SK-N-SH treated with all-trans-retinoic acid at 6 μM for 48 hours (cell line): ENCODE data around the gene FICD.

ENCODE experiments used
- ATAC-seq: fragments of 200-7000 bp; cut with Tn5 transposase; 3 replicates; pipeline ENCODE4 v1.9.1; 2020; ENCODE audit warnings: mild to moderate bottlenecking, moderate library complexity
- BACH2 ChIP-seq: fragments of 250-450 bp; sonication (Bioruptor Pico); IDR thresholded peaks from 2 replicates; pipeline ENCODE4 v1.9.0; 2021; ENCODE audit warnings: mild to moderate bottlenecking, borderline replicate concordance
- ESRRG ChIP-seq: fragments of 250-450 bp; sonication (Bioruptor Pico); IDR thresholded peaks from 2 replicates; pipeline ENCODE4 v1.6.1; 2021; ENCODE audit warnings: mild to moderate bottlenecking
- ISL1 ChIP-seq: fragments of 250-450 bp; sonication (Bioruptor Pico); IDR thresholded peaks from 2 replicates; pipeline ENCODE4 v2.1.2; 2022; ENCODE audit warnings: mild to moderate bottlenecking, moderate library complexity
- SNAI2 ChIP-seq: fragments of 250-450 bp; sonication (Bioruptor Pico); IDR thresholded peaks from 2 replicates; pipeline ENCODE4 v1.5.0; 2020; ENCODE audit warnings: mild to moderate bottlenecking, moderate library complexity
- TCF4 ChIP-seq: fragments of 250-450 bp; sonication (Bioruptor Pico); IDR thresholded peaks from 2 replicates; pipeline ENCODE4 v1.8.0; 2021; ENCODE audit warnings: mild to moderate bottlenecking, moderate library complexity, borderline replicate concordance
- TOX ChIP-seq: fragments of 250-450 bp; sonication (Bioruptor Pico); IDR thresholded peaks from 2 replicates; pipeline ENCODE4 v1.8.0; 2021; ENCODE audit warnings: mild to moderate bottlenecking, moderate library complexity, borderline replicate concordance
- ZC3H10 ChIP-seq: fragments of 250-450 bp; sonication (Bioruptor Pico); IDR thresholded peaks from 2 replicates; pipeline ENCODE4 v1.5.1; 2021; ENCODE audit warnings: mild to moderate bottlenecking, moderate library complexity
- ZFP30 ChIP-seq: fragments of 450-650 bp; formaldehyde crosslinking; IDR thresholded peaks from 2 replicates; pipeline ENCODE4 v1.5.0; 2022; ENCODE audit warnings: mild to moderate bottlenecking, moderate library complexity
- ZNF70 ChIP-seq: fragments of 450-650 bp; formaldehyde crosslinking; IDR thresholded peaks from 2 replicates; pipeline ENCODE4 v1.5.0; 2020; ENCODE audit warnings: mild to moderate bottlenecking, moderate library complexity
- ZNF8 ChIP-seq: fragments of 450-650 bp; formaldehyde crosslinking; IDR thresholded peaks from 2 replicates; pipeline ENCODE4 v1.5.0; 2020; ENCODE audit warnings: mild to moderate bottlenecking, moderate library complexity
- TF ChIP-seq, protein P1 (sequence below): fragments of 250-450 bp; sonication (Bioruptor Pico); IDR thresholded peaks from 2 replicates; pipeline ENCODE4 v1.8.0; 2021; ENCODE audit warnings: low read depth, mild to moderate bottlenecking, moderate library complexity, borderline replicate concordance
- TF ChIP-seq, protein P2 (sequence below): fragments of 250-450 bp; sonication (Bioruptor Pico); IDR thresholded peaks from 2 replicates; pipeline ENCODE4 v1.8.0; 2020; ENCODE audit warnings: mild to moderate bottlenecking, moderate library complexity, borderline replicate concordance
- TF ChIP-seq, protein P3 (sequence below): fragments of 250-450 bp; sonication (Bioruptor Pico); IDR thresholded peaks from 2 replicates; pipeline ENCODE4 v1.5.1; 2020; ENCODE audit warnings: low read depth, mild to moderate bottlenecking, moderate library complexity

The FICD gene

DNA sequence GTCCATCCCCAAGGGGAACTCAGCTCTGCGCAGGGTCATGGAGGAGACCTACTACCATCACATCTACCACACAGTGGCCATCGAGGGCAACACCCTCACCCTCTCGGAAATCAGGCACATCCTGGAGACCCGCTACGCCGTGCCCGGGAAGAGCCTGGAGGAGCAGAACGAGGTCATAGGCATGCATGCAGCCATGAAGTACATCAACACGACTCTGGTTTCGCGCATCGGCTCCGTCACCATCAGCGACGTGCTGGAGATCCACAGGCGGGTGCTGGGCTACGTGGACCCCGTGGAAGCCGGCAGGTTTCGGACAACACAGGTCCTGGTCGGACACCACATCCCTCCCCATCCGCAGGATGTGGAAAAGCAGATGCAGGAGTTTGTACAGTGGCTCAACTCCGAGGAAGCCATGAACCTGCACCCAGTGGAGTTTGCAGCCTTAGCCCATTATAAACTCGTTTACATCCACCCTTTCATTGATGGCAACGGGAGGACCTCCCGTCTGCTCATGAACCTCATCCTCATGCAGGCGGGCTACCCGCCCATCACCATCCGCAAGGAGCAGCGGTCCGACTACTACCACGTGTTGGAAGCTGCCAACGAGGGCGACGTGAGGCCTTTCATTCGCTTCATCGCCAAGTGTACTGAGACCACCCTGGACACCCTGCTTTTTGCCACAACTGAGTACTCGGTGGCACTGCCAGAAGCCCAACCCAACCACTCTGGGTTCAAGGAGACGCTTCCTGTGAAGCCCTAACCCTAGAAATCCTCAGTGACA is 3.8 kb downstream of the FICD start (continued):
- TF ChIP-seq, protein P1, sequence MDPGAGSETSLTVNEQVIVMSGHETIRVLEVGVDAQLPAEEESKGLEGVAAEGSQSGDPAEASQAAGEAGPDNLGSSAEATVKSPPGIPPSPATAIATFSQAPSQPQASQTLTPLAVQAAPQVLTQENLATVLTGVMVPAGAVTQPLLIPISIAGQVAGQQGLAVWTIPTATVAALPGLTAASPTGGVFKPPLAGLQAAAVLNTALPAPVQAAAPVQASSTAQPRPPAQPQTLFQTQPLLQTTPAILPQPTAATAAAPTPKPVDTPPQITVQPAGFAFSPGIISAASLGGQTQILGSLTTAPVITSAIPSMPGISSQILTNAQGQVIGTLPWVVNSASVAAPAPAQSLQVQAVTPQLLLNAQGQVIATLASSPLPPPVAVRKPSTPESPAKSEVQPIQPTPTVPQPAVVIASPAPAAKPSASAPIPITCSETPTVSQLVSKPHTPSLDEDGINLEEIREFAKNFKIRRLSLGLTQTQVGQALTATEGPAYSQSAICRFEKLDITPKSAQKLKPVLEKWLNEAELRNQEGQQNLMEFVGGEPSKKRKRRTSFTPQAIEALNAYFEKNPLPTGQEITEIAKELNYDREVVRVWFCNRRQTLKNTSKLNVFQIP (CRISPR knock-in tag) = no peak
- TF ChIP-seq, protein P2, sequence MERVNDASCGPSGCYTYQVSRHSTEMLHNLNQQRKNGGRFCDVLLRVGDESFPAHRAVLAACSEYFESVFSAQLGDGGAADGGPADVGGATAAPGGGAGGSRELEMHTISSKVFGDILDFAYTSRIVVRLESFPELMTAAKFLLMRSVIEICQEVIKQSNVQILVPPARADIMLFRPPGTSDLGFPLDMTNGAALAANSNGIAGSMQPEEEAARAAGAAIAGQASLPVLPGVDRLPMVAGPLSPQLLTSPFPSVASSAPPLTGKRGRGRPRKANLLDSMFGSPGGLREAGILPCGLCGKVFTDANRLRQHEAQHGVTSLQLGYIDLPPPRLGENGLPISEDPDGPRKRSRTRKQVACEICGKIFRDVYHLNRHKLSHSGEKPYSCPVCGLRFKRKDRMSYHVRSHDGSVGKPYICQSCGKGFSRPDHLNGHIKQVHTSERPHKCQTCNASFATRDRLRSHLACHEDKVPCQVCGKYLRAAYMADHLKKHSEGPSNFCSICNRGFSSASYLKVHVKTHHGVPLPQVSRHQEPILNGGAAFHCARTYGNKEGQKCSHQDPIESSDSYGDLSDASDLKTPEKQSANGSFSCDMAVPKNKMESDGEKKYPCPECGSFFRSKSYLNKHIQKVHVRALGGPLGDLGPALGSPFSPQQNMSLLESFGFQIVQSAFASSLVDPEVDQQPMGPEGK (CRISPR knock-in tag) = no peak
- TF ChIP-seq ESRRG (CRISPR knock-in tag) = no peak
- TF ChIP-seq TOX = no peak
- no peak for TF ChIP-seq ZNF8

DNA sequence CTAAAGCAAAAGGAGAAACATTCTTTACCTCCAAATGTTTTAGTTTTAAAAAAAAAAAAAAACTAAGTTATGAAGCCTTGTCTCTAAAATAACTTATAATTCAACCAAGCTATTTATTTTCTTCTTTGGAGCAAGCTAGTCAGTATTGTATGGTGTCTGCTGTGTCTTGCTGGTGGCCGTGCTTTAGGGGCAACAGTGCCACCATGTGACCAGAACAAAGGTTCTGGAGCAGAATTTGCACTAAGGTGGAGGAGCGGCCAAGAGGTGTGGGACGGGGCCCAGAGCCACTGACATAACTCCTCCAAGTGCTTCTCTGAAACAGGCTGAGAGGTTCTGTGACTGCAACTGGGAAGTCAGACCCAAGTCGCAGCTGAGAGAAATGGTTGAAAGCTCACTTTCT is 4.5 kb downstream of the FICD start:
- no peak for TF ChIP-seq ZC3H10
- TF ChIP-seq, protein P3, sequence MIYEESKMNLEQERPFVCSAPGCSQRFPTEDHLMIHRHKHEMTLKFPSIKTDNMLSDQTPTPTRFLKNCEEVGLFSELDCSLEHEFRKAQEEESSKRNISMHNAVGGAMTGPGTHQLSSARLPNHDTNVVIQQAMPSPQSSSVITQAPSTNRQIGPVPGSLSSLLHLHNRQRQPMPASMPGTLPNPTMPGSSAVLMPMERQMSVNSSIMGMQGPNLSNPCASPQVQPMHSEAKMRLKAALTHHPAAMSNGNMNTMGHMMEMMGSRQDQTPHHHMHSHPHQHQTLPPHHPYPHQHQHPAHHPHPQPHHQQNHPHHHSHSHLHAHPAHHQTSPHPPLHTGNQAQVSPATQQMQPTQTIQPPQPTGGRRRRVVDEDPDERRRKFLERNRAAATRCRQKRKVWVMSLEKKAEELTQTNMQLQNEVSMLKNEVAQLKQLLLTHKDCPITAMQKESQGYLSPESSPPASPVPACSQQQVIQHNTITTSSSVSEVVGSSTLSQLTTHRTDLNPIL (CRISPR knock-in tag) = no peak
- TF ChIP-seq ZNF70 (CRISPR knock-in tag) = no peak
- no peak for TF ChIP-seq ZNF8
- TF ChIP-seq ZFP30 = no peak
- TF ChIP-seq TCF4 (CRISPR knock-in tag) = no peak
- no peak for ATAC-seq

DNA sequence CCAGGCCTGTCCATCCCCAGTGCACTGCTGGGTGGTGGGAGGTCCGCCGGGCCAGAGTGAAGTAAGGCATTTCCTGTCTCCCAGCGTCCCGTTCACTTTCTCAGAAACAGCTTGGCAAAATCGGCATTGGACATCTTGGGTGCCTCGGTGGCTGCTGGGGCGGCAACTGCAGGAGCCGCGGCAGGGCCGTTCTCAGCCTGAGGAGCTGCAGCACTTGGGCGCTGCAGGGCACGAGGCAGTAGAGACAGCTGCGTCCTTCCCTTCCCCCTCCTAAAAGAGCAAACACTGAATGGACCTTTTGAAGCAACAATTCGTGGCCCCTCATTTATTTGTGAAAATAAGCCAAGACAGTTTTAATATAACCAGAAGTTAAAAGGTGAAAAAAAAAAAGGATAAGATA is 8.3 kb downstream of the FICD start:
- no peak for TF ChIP-seq ZNF8
- TF ChIP-seq, protein P2 (CRISPR knock-in tag) = no peak
- TF ChIP-seq SNAI2 (CRISPR knock-in tag) = no peak
- TF ChIP-seq ISL1 (CRISPR knock-in tag) = no peak
- TF ChIP-seq TCF4 (CRISPR knock-in tag) = no peak
- no peak for ATAC-seq

DNA sequence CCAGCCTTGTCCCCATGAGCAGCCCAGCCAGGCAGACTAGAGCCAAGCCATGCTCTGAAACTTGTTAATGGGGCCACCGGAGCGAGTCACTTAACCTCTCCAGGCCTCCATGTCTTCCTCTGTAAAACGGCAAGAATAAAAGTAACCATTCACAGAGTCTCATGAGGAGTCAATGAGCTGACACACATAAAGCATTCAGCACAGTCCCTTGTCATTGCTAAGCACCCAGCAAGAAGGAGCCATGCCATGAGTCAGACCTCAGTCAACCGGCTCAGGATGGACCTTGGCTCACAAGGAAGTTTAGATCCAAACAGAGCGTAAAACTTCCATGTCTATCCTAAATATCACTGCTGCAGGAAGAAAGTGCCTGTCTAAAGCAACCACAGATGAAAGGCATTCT is 10.6 kb downstream of the FICD start:
- ATAC-seq = peak; percentile 49
- TF ChIP-seq BACH2 (CRISPR knock-in tag) = no peak
- TF ChIP-seq, protein P2 (CRISPR knock-in tag) = no peak
- TF ChIP-seq ZC3H10 = no peak
- TF ChIP-seq, protein P1 (CRISPR knock-in tag) = no peak
- no peak for TF ChIP-seq ZNF70 (CRISPR knock-in tag)
- TF ChIP-seq, all 23 proteins: peak for 0
